MCF 10A (cell line): ENCODE results near the gene UCP2. TPM values are rescaled to one million over a fixed set of nuclear protein-coding genes. Genes with fewer than 3 reads are reported as not detected.

Experiments used
- BruUV-seq: library from RNA; stranded (reverse); fragments of 400-500 nt; replicated peaks from 2 replicates; lab custom pipeline; 2021; lab: Mats Ljungman, UMichigan
- CTCF ChIA-PET: fragments of 300-600 bp; sonication (Branson Sonifier 250); formaldehyde crosslinking; extraction: SDS; loops from one replicate; lab custom pipeline; 2021; ENCODE audit warnings: antibody characterized with exemption, inconsistent platforms; lab: Yijun Ruan, JAX
- POLR2A ChIA-PET: fragments of 300-600, 350-650 bp; sonication (Branson Sonifier 250); formaldehyde crosslinking; extraction: SDS; loops from one replicate; lab custom pipeline; 2020; ENCODE audit warnings: antibody characterized with exemption, inconsistent platforms; lab: Yijun Ruan, JAX
- DNase-seq: peaks from one replicate; pipeline ENCODE4 v3.0.0-alpha.2; 2018; ENCODE audit not compliant: unreplicated experiment
- H3K27ac Mint-ChIP-seq: one replicate; pipeline ENCODE4 v1.8.0; 2022; ENCODE audit warnings: mild to moderate bottlenecking, low read depth, mixed read lengths; ENCODE audit not compliant: unreplicated experiment
- H3K27me3 Mint-ChIP-seq: one replicate; pipeline ENCODE4 v1.8.0; 2022; ENCODE audit warnings: mixed read lengths; ENCODE audit not compliant: insufficient read depth, unreplicated experiment
- H3K36me3 Mint-ChIP-seq: one replicate; pipeline ENCODE4 v1.8.0; 2022; ENCODE audit warnings: mild to moderate bottlenecking, moderate library complexity, mixed read lengths; ENCODE audit not compliant: insufficient read depth, unreplicated experiment
- H3K4me1 Mint-ChIP-seq: one replicate; pipeline ENCODE4 v1.8.0; 2022; ENCODE audit warnings: mixed read lengths; ENCODE audit not compliant: insufficient read depth, unreplicated experiment
- H3K4me3 Mint-ChIP-seq: one replicate; pipeline ENCODE4 v1.8.0; 2022; ENCODE audit warnings: mild to moderate bottlenecking, moderate library complexity, mixed read lengths; ENCODE audit not compliant: unreplicated experiment
- H3K9me3 Mint-ChIP-seq: one replicate; pipeline ENCODE4 v1.8.0; 2022; ENCODE audit warnings: mixed read lengths; ENCODE audit not compliant: unreplicated experiment
- CTCF ChIP-seq: fragments of 200-600 bp; IDR thresholded peaks from one replicate; pipeline ENCODE4 v1.8.0; 2022; ENCODE audit warnings: antibody characterized with exemption, mild to moderate bottlenecking; ENCODE audit not compliant: unreplicated experiment
- intact Hi-C: fragments of 100-400 bp; cut with micrococcal nuclease; formaldehyde crosslinking; loops from 2 replicates; pipeline ENCODE4 v1.14.1; 2022
- total RNA-seq: library from RNA; stranded (reverse); gene quantifications from 2 replicates; pipeline ENCODE4 v1.2.3, GENCODE V29; 2022

The UCP2 gene
- total RNA-seq, 1 experiment from 2014 or later, result not detected

- Mint-ChIP-seq H3K27ac (no peak overlapping the region), H3K4me3 (no peak overlapping the region), H3K9me3 (no peaks in the 10 kb centered on the region), H3K36me3 (no peaks in the 10 kb centered on the region), H3K4me1 (peaks cover 8% of the 10 kb centered on the region), H3K27me3 (no peaks in the 10 kb centered on the region)
- TF ChIP-seq CTCF, result no peak
- BruUV-seq, result no TSS peak
- ChIA-PET POLR2A (no interaction called here), CTCF (interaction anchor here (0.8 kb wide), 1 partner anchor 21 kb away, joined by 3 read pairs; no protein-coding TSS in a partner anchor)
- DNase-seq, result no peak
- intact Hi-C loops, result no loop called here
Measured at GRCh38 chr11:73958521-73959141, 24.0 kb downstream of the UCP2 start.

- Mint-ChIP-seq H3K27ac (no peak overlapping the region), H3K9me3 (no peaks in the 10 kb centered on the region), H3K36me3 (no peaks in the 10 kb centered on the region), H3K4me3 (no peak overlapping the region), H3K27me3 (no peaks in the 10 kb centered on the region), H3K4me1 (peaks cover 8% of the 10 kb centered on the region)
- no TSS peak for BruUV-seq
- CTCF ChIA-PET, result interaction anchor here (0.7 kb wide), 1 partner anchor 34 kb away, joined by 3 read pairs; no protein-coding TSS in a partner anchor
- no peak for TF ChIP-seq CTCF
- POLR2A ChIA-PET, result no interaction called here
- DNase-seq, result no peak
- intact Hi-C loops, result no loop called here
Measured at GRCh38 chr11:73957654-73958361, 24.8 kb downstream of the UCP2 start.

GRCh38 chr11:73956876-73957653, 25.6 kb downstream of the UCP2 start:
- no TSS peak for BruUV-seq
- H3K27ac Mint-ChIP-seq, result no peak overlapping the region
- intact Hi-C loops, result no loop called here
- H3K36me3 Mint-ChIP-seq, result no peaks in the 10 kb centered on the region
- CTCF ChIA-PET, result interaction anchor here (0.6 to 0.7 kb wide), 2 partner anchors 33 to 192 kb away, joined by 3 read pairs; no protein-coding TSS in a partner anchor
- H3K27me3 Mint-ChIP-seq, result no peaks in the 10 kb centered on the region
- peaks cover 8% of the 10 kb centered on the region for H3K4me1 Mint-ChIP-seq
- TF ChIP-seq CTCF, result no peak
- H3K4me3 Mint-ChIP-seq, result no peak overlapping the region
- no peaks in the 10 kb centered on the region for H3K9me3 Mint-ChIP-seq
- DNase-seq, result no peak
- POLR2A ChIA-PET, result no interaction called here

- no peak for TF ChIP-seq CTCF
- Mint-ChIP-seq H3K4me1 (peaks cover 11% of the 10 kb centered on the region), H3K27me3 (no peaks in the 10 kb centered on the region), H3K36me3 (no peaks in the 10 kb centered on the region), H3K27ac (no peak overlapping the region), H3K4me3 (no peak overlapping the region), H3K9me3 (no peaks in the 10 kb centered on the region)
- no TSS peak for BruUV-seq
- intact Hi-C loops, result no loop called here
- DNase-seq, result no peak
- ChIA-PET CTCF (interaction anchor here (0.6 to 1.6 kb wide), 2 partner anchors 12 to 40 kb away, joined by 3 to 4 read pairs; no protein-coding TSS in a partner anchor), POLR2A (no interaction called here)
Measured at GRCh38 chr11:73951797-73952196, 30.8 kb downstream of the UCP2 start.
